ENCODE data around the gene SSX7.
"Not testable (repeated sequence)": the region's sequence is repeated elsewhere in the genome, so short reads cannot be mapped to it uniquely, and the experiment has no call there.

SSX7 gene, protein sequence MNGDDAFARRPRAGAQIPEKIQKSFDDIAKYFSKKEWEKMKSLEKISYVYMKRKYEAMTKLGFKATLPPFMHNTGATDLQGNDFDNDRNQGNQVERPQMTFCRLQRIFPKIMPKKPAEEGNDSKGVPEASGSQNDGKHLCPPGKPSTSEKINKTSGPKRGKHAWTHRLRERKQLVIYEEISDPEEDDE

DNA sequence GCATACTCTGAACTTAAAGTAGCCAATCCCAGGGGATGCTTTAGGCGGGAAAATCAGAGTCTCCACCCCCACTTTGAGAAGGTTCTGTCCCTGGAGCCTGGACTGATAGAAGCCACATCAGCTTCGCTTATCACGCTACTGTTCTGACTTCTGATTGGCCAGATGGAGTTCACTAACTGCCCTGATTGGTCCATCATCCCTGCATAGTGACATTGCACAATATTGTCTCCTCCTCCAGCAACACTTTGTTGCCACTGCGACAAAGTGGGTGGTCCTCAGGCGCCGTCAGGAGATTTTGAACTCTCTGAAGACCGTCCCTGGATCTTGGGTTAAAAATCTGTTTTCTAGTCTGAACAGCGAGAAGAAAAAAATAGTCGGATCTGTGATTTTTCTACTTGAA is at the start of gene SSX7:
Gene SSX7 (minus strand): TSS at position 101 of the 400 bp plus-strand sequence. CDS start 1,428 bp downstream, outside the sequence.
- DNase-seq: not testable (repeated sequence)

- DNase-seq: not testable (repeated sequence)
These were observed 37.3 kb upstream of the SSX7 start for GRCh38 chrX:52692034-52692433.

GRCh38 chrX:52662218-52662617 is 7.5 kb upstream of the SSX7 start:
- not testable (repeated sequence) for DNase-seq

DNA sequence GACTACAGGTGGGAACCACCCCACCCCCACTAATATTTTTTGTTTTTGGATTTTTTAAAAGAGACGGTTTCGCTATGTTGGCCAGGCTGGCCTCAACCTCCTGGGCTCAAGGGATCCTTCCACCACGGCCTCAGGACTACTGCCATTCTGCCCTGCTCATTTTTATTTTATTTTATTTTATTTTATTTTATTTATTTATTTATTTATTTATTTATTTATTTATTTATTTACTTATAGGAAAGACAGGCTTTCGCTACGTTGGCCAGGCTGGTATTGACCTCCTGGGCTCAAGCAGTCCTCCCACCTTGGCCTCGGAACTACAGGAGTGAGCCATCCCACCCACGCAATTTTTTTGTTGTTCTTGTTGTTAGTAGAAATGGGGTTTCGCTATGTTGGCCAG is 775 bp upstream of the SSX7 start:
- not testable (repeated sequence) for DNase-seq

DNA sequence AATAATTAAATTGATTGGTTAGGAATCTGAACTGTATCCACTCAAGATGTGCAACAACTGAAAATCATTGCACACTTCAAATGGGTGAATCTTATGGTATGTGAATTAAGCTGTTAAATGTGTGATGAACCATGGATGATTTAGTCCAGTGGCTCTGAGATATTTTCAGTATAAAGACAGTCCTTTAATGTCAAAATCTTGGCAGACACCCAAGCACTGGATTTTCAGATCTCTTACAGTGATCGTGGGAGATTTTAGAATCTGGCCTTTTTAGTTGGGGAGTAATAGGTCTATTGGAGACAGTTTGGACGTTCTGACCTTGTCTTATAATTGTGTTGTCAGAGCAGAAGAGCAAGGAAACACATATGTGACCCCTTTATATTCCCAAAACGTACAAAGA is 4.0 kb downstream of the SSX7 start:
- DNase-seq: not testable (repeated sequence)

- DNase-seq: not testable (repeated sequence)
These were observed 5.7 kb downstream of the SSX7 start for GRCh38 chrX:52648956-52649355.

DNA sequence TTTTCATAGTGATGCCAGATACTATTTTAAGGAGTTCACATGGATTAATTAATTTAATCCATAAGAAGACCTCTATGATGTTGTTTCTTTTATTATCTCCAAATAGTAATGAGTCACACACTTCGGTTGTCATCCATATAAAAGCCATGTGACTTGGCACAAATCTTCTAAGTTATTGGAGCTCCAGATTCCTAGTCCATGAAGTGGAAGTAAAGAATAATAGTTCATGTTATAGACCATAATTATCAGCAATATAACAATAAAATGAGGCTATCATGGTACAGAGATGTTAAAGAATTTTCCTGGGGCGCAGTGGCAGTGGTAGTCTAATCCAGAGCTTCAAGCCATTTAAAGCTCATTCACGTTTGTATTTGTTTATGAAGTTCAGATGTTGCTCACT is 26.2 kb downstream of the SSX7 start:
- not testable (repeated sequence) for DNase-seq

- DNase-seq: not testable (repeated sequence)
These were observed 34.0 kb downstream of the SSX7 start for GRCh38 chrX:52620661-52621060.

DNA sequence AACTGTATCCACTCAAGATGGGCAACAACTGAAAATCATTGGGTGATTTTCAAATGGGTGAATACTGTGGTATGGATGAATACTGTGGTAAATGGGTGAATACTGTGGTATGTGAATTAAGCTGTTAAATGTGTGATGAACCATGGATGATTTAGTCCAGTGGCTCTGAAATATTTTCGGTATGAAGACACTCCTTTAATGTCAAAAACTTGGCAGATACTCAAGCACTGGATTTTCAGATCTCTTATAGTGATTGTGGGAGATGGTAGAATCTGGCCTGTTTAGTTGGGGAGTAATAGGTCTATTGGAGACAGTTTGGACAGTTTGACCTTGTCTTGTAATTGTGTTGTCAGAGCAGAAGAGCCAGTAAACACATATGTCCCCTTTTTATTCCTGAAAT is 45.7 kb downstream of the SSX7 start:
- DNase-seq: no peak

DNA sequence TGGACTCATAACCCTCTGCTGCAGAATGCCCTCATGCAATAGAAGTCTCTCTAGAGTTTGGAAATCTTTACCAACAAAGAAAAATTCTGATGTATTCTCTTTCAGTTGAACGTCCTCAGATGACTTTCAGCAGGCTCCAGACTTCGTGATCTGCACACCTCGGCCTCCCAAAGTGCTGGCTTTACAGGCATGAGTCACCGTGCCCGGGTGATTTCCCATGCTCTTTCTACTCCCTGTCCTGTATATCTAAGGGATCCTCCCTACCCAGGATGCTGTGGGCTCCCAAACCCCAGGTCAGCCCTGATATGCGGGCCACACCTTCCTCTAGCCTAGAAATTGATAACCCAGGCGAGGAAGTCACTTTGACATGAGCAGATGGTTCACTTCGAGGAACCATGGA is 51.5 kb downstream of the SSX7 start:
- not testable (repeated sequence) for DNase-seq

DNA sequence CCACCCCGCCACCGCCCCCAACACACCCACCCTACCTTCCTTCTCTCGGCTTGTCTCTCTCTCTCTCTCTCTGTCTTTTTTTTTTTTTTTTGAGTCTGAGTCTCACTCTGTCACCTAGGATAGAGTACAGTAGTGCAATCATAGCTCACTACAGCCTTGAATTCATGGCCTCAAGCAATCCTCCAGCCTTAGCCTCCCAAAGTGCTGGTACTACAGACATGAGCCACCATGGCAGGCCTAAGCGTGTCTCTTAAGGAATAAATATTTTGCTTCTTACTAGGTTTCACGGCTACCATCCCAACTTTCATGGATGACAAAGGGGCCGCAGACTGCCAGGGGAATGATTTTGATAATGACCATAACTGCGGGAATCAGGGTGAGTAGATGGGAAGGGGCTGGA is 55.8 kb downstream of the SSX7 start:
- DNase-seq: no peak

DNA sequence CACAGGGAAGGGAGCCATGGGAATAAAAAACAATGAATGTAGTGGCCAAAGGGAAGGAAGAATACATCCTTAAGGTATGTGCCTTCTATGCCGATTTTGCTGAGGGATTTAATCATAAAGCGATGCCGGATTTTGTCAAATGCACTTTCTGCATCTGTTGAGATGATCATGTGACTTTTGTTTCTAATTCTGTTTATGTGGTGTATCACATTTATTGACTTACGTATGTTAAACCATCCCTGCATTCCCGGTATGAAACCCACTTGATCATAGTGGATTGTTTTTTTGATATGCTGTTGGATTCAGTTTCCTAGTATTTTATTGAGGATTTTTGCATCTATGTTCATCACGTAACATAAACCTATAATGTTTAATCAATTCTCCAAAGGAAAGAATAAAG is 60.0 kb downstream of the SSX7 start:
- no peak for DNase-seq
